ENCODE data around the gene TSHZ2. TPM values are rescaled to one million over a fixed set of nuclear protein-coding genes. Genes with fewer than 3 reads are reported as not detected.

TSHZ2 gene
- total and polyA plus RNA-seq, 12 donors: 1.5 to 6.2 (median 4.5) TPM

- DNase-seq (no peak), ATAC-seq (no peak)
- 62 to 69% methylated on average over 3 of the region's 3 CpGs for WGBS, 2 donors
- H3K36me3 ChIP-seq: no peaks in the 10 kb centered on the region
- peaks cover 0 to 66% (median 31%) of the 10 kb centered on the region in 9 donors for H3K4me1 ChIP-seq
- H3K9me3 ChIP-seq: no peaks in the 10 kb centered on the region
- H3K27me3 ChIP-seq: no peaks in the 10 kb centered on the region
- H3K27ac ChIP-seq: peak overlapping the region in 2 of 10 donors; percentile 23 to 71
- intact Hi-C loops (cut with DNase I): no loop called here
- TF ChIP-seq CTCF (IDR thresholded peaks at IDR 0.05): no peak
- H3K4me3 ChIP-seq: no peak overlapping the region
Observed at GRCh38 chr20:53076668-53077067, 104.5 kb downstream of the TSHZ2 start.

- DNase-seq (no peak), ATAC-seq (peak in 7 of 8 donors; percentile 46 to 96 (median 65))
- H3K36me3 ChIP-seq: no peaks in the 10 kb centered on the region
- no peaks in the 10 kb centered on the region for H3K9me3 ChIP-seq
- H3K4me3 ChIP-seq: no peak overlapping the region
- H3K4me1 ChIP-seq: peaks cover 0 to 70% (median 33%) of the 10 kb centered on the region in 9 donors
- intact Hi-C loops (cut with DNase I): no loop called here
- H3K27ac ChIP-seq: peak overlapping the region in 6 of 10 donors; percentile 11 to 71 (median 20)
- no peak for TF ChIP-seq CTCF (IDR thresholded peaks at IDR 0.05)
- WGBS, 2 donors: 61 to 62% methylated on average over 8 of the region's 8 CpGs
- no peaks in the 10 kb centered on the region for H3K27me3 ChIP-seq
Observed at GRCh38 chr20:53077373-53078205, 105.4 kb downstream of the TSHZ2 start.

- no peak overlapping the region for H3K4me3 ChIP-seq
- H3K9me3 ChIP-seq: no peaks in the 10 kb centered on the region
- no peaks in the 10 kb centered on the region for H3K36me3 ChIP-seq
- H3K4me1 ChIP-seq: peaks cover 0 to 70% (median 33%) of the 10 kb centered on the region in 9 donors
- 96% methylated on average over 4 of the region's 4 CpGs for WGBS, 2 donors
- H3K27ac ChIP-seq: peak overlapping the region in 2 of 10 donors; percentile 41 to 71
- DNase-seq: no peak
- no peaks in the 10 kb centered on the region for H3K27me3 ChIP-seq
- no peak for ATAC-seq
- intact Hi-C loops (cut with DNase I): no loop called here
- no peak for TF ChIP-seq CTCF (IDR thresholded peaks at IDR 0.05)
Observed at GRCh38 chr20:53078761-53079160, 106.6 kb downstream of the TSHZ2 start.

- no peak for DNase-seq
- no peak for TF ChIP-seq CTCF (IDR thresholded peaks at IDR 0.05)
- Histone ChIP-seq H3K4me1 (peaks cover 0 to 70% (median 33%) of the 10 kb centered on the region in 9 donors), H3K27ac (peak overlapping the region in 4 of 10 donors; percentile 1 to 59 (median 47)), H3K36me3 (no peaks in the 10 kb centered on the region), H3K4me3 (no peak overlapping the region), H3K9me3 (no peaks in the 10 kb centered on the region), H3K27me3 (no peaks in the 10 kb centered on the region)
- WGBS, 2 donors: 48 to 57% methylated on average over 6 of the region's 6 CpGs
- no peak for ATAC-seq
- intact Hi-C loops (cut with DNase I): no loop called here
Observed at GRCh38 chr20:53079261-53079691, 107.1 kb downstream of the TSHZ2 start.

Measured in heart right ventricle (tissue), 16 donors.